MM.1S (cell line): Measurements from ENCODE around the gene TNIK.

Experiments
- EZH2 ChIP-seq: fragments of 300-600 bp; sonication (generic); optimal IDR thresholded peaks from 2 replicates; pipeline ENCODE3; 2017; ENCODE audit warnings: low read depth, mild to moderate bottlenecking, antibody characterized with exemption, low read length, mixed read lengths
- TF ChIP-seq, protein P1 (sequence below): fragments of 300-600 bp; sonication (generic); IDR thresholded peaks from 2 replicates; pipeline ENCODE4 v1.5.1; 2016; ENCODE audit warnings: antibody characterized with exemption, low read length, mixed read lengths

DNA sequence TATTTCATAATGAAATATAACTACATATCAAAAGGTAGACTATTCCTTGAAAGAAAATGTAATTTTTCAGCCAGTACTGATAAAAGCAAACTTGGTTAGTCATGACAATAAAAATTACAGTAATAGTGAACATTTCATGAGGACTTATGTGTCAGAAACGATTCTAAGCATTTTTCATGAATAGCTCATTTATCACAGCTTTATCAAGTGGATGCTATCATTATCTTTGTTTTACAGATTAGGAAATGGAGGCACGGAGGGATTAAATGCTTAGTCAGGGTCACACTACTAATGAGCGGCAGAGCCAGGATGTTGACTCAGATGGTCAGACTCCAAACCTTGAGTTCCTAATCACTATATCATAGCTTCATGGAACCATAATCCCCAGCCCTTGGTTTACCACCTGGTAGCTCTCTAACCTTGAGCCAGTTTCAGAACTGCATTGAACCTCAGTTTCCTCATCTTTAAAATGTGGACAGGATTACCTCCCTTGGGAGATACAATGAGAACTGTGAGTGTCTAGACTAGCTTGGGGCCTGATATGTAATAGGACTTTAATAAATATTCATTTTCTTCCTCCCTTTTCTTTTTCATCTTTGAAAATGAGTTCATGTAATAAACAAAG is 85.4 kb downstream of the TNIK start:
- TF ChIP-seq, protein P1, sequence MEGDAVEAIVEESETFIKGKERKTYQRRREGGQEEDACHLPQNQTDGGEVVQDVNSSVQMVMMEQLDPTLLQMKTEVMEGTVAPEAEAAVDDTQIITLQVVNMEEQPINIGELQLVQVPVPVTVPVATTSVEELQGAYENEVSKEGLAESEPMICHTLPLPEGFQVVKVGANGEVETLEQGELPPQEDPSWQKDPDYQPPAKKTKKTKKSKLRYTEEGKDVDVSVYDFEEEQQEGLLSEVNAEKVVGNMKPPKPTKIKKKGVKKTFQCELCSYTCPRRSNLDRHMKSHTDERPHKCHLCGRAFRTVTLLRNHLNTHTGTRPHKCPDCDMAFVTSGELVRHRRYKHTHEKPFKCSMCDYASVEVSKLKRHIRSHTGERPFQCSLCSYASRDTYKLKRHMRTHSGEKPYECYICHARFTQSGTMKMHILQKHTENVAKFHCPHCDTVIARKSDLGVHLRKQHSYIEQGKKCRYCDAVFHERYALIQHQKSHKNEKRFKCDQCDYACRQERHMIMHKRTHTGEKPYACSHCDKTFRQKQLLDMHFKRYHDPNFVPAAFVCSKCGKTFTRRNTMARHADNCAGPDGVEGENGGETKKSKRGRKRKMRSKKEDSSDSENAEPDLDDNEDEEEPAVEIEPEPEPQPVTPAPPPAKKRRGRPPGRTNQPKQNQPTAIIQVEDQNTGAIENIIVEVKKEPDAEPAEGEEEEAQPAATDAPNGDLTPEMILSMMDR, result no peak
- no peak for TF ChIP-seq EZH2
